Heart left ventricle (tissue), 16 donors: Measurements from ENCODE around the gene MAP6. TPM values are rescaled to one million over a fixed set of nuclear protein-coding genes. Genes with fewer than 3 reads are reported as not detected.
A peak's percentile ranks its signal among the peaks of the same experiment; 100 is the strongest.

Experiments used
- ATAC-seq, 4 donors: fragments of 200-7000 bp; cut with Tn5 transposase; one replicate each; pipeline ENCODE4 v1.9.1; 2020 to 2022; ENCODE audit warnings: moderate library complexity in 4 of 4, mild to moderate bottlenecking in 3 of 4, moderate number of reproducible peaks in 1 of 4
- DNase-seq, 5 donors: peaks; one replicate each; pipeline ENCODE4 v3.0.0-alpha.2; 2020
- H3K27ac ChIP-seq, 12 donors: fragments of 200-600 bp; sonication (generic) in 4 of 12; one replicate each; pipeline versions ENCODE4 v1.5.0 to v1.8.0; 2016 to 2022; ENCODE audit warnings: mild to moderate bottlenecking in 2 of 12
- H3K27me3 ChIP-seq, 9 donors: fragments of 200-600 bp; sonication (generic) in 2 of 9; one replicate each; pipeline versions ENCODE4 v1.5.1 to v1.8.0; 2016 to 2022; ENCODE audit warnings: mild to moderate bottlenecking in 3 of 9
- H3K36me3 ChIP-seq, 9 donors: fragments of 200-600 bp; sonication (generic) in 2 of 9; one replicate each; pipeline versions ENCODE4 v1.5.0 to v1.8.0; 2018 to 2022; ENCODE audit warnings: mild to moderate bottlenecking in 2 of 9
- H3K4me1 ChIP-seq, 12 donors: fragments of 200-600 bp; sonication (generic) in 4 of 12; one replicate each; pipeline versions ENCODE4 v1.5.0 to v1.8.0; 2016 to 2022; ENCODE audit warnings: mild to moderate bottlenecking in 3 of 12
- H3K4me3 ChIP-seq, 12 donors: fragments of 200-600 bp; sonication (generic) in 4 of 12; one replicate each; pipeline versions ENCODE4 v1.5.0 to v1.8.0; 2017 to 2022; ENCODE audit warnings: mild to moderate bottlenecking in 9 of 12, moderate library complexity in 4 of 12
- H3K9me3 ChIP-seq, 12 donors: fragments of 200-600 bp; sonication (generic) in 4 of 12; one replicate each; pipeline versions ENCODE4 v1.5.0 to v1.8.0; 2016 to 2022; ENCODE audit warnings: mild to moderate bottlenecking in 1 of 12
- POLR2A ChIP-seq, 2 donors: fragments of 450-650 bp; IDR thresholded peaks; one replicate each; pipeline ENCODE4 v1.6.1; 2017; ENCODE audit warnings: antibody characterized with exemption in 2 of 2, mild to moderate bottlenecking in 2 of 2, moderate library complexity in 2 of 2
- WGBS, 4 donors: extraction: QIAGEN DNeasy Blood & Tissue Kit in 2 of 4; methylation state at CpG; one replicate each; pipeline versions ENCODE4 v1.1.5 to v1.1.7; 2013 to 2018; 5-methylcytosine and 5-hydroxymethylcytosine counted together
- intact Hi-C, 10 donors: fragments of 100-400 bp; cut with DNase I; formaldehyde crosslinking; loops; one replicate each; pipeline versions ENCODE4 v1.11.1 to v1.14.2; 2022
- polyA plus RNA-seq, 2 donors: library from polyadenylated mRNA; stranded (reverse); fragments of 200-250 nt; gene quantifications; one replicate each; pipeline ENCODE4 v1.2.3, GENCODE V29; 2013
- total RNA-seq, 9 donors: library from RNA; depleted of rRNA in 2 of 9; stranded (reverse); fragments of >200 nt in 2 of 9; fragmentation: NEBNext Ultra II Directional in 3 of 9; extraction: Animal tissue kit (Norgen Biotek cat#: 25700) in 3 of 9; gene quantifications; one replicate each; pipeline versions ENCODE4 v1.1.0 to v1.2.4, GENCODE V29; 2016 to 2023
- TF ChIP-seq, protein P1 (sequence below), 12 donors: fragments of 200-600 bp; sonication (generic) in 4 of 12; IDR thresholded peaks; one replicate each; pipeline versions ENCODE4 v1.5.0 to v1.8.0; 2018 to 2022; ENCODE audit warnings: antibody characterized with exemption in 12 of 12, mild to moderate bottlenecking in 5 of 12
- donor health status: ischemic (EF 13 %, LVEDD 7.1; RV severe dilation, severe dysfunction).
- donor health status: healthy with polysubstance abuse.
- donor health status: DM: no; HTN: yes; CAD: no.
- donor health status: DM: no; HTN: no; CAD: no.
- donor health status: ischemic (EF 25% LVEDD 6.9; RV normal size, moderate dysfunction).
- donor health status: ischemic (EF 25% LVEDD 5.7; RV mildly dilated, moderate dysfunction).
- donor health status: healthy.
- donor health status: DM: yes; HTN: yes; CAD: no.
- donor health status: ischemic (EF 35%, LVEDD 5.7; RV mildly dilated, moderate dysfunction).
- donor health status: nonischemic (EF 11% LVEDD 7.7; RV severe dilation, severe dysfunction).
- donor health status: DM: yes; HTN: yes; CAD: no.
- donor health status: PGD.
- donor health status: ischemic (EF 29% LVEDD 5.4; RV normal size, mild dysfunction).
- donor health status: nonischemic (EF 23%, LVEDD 6.1; RV moderate dilation, normal function).

Gene MAP6
- total and polyA plus RNA-seq, 11 donors = 0.98 to 10.0 (median 4.8) TPM

DNA sequence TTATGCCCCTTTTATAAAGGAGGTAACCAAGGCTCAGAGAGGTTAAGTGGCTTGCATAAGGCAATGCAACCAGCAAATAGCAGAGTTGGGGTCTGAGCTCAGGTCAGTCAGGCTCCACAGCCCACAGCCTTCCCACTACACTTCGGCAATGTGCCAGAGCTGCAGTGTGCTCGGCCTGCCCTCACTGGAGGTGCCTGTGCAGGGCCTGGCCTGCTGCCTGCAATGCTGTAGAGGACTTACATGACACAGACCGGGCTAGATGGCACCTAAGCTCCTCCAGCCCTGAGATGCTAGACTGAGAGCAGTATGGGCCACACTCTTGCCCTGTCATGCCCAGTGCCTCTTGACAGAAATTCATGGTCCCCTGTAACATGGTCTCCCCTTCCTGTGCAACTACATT is 57.0 kb downstream of the MAP6 start:
- Histone ChIP-seq H3K4me3 (no peak overlapping the region), H3K9me3 (no peaks in the 10 kb centered on the region), H3K27ac (no peak overlapping the region), H3K27me3 (no peaks in the 10 kb centered on the region), H3K36me3 (no peaks in the 10 kb centered on the region), H3K4me1 (peaks cover 0 to 8% (median 0%) of the 10 kb centered on the region in 12 donors)
- DNase-seq (peak in 1 of 5 donors; percentile 51), ATAC-seq (peak in 2 of 4 donors; percentile 43)
- intact Hi-C loops = no loop called here
- TF ChIP-seq POLR2A (IDR thresholded peaks at IDR 0.05) = no peak
- TF ChIP-seq, protein P1, sequence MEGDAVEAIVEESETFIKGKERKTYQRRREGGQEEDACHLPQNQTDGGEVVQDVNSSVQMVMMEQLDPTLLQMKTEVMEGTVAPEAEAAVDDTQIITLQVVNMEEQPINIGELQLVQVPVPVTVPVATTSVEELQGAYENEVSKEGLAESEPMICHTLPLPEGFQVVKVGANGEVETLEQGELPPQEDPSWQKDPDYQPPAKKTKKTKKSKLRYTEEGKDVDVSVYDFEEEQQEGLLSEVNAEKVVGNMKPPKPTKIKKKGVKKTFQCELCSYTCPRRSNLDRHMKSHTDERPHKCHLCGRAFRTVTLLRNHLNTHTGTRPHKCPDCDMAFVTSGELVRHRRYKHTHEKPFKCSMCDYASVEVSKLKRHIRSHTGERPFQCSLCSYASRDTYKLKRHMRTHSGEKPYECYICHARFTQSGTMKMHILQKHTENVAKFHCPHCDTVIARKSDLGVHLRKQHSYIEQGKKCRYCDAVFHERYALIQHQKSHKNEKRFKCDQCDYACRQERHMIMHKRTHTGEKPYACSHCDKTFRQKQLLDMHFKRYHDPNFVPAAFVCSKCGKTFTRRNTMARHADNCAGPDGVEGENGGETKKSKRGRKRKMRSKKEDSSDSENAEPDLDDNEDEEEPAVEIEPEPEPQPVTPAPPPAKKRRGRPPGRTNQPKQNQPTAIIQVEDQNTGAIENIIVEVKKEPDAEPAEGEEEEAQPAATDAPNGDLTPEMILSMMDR (IDR thresholded peaks at IDR 0.05) = no peak
- WGBS, 4 donors = 60 to 67% (median 63%) methylated on average over 3 of the region's 3 CpGs

GRCh38 chr11:75606099-75606498 is 62.7 kb downstream of the MAP6 start:
- no peak overlapping the region for H3K27ac ChIP-seq
- no peak for DNase-seq
- no peaks in the 10 kb centered on the region for H3K4me1 ChIP-seq
- TF ChIP-seq POLR2A (IDR thresholded peaks at IDR 0.05) = no peak
- TF ChIP-seq, protein P1 (IDR thresholded peaks at IDR 0.05) = no peak
- no peaks in the 10 kb centered on the region for H3K36me3 ChIP-seq
- intact Hi-C loops = no loop called here
- no peak for ATAC-seq
- H3K4me3 ChIP-seq = no peak overlapping the region
- no peaks in the 10 kb centered on the region for H3K9me3 ChIP-seq
- H3K27me3 ChIP-seq = no peaks in the 10 kb centered on the region
- WGBS, 4 donors = 85 to 98% (median 89%) methylated on average over 8 of the region's 8 CpGs

DNA sequence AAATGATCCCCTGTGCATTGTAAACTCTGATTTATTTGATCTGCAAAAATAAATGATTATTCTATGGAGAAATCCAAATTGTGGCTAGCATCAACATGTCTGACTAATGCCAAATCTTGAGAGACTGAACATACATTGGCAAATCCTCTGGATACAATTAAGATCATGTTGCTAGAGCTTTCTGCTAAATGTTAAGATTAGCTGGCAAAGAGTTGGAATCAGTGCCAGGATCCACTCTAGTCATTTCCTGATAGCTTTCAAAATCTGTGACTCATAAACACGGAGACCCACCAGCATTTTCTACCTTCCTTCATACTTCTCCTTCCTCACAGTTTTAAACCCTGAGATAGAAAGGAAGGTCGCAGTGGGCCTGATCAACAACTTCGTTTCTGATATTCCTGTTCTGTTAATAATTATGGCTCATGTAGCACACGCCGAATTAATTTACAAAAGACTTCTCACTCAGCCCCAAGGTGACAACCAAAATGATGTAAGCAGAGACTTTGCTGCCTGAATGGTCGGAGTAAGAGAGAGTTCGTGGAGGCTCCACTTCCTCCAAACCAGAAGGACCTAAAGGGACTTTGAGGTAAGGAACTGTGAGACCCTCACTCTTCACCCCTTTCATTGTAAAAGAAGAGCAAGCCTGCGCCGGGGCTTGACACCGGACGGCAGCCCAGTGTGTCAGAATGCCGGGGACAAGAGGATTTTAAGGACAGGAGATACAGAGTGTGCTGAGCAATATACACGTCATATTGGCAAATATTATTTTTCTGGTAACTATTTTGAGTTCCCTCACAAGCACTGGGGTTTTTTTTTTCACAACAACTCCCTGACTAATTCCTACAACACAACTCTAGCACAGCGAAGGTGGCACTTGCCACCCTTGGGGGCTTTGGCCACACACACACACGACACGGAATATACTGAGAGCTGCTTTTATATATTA is 64.8 kb downstream of the MAP6 start:
- Histone ChIP-seq H3K27me3 (no peaks in the 10 kb centered on the region), H3K9me3 (no peaks in the 10 kb centered on the region), H3K36me3 (no peaks in the 10 kb centered on the region), H3K4me3 (no peak overlapping the region), H3K4me1 (no peaks in the 10 kb centered on the region), H3K27ac (no peak overlapping the region)
- intact Hi-C loops = no loop called here
- 88 to 92% (median 91%) methylated on average over 16 of the region's 16 CpGs for WGBS, 4 donors
- no peak for ATAC-seq
- TF ChIP-seq, protein P1 (IDR thresholded peaks at IDR 0.05) = no peak
- TF ChIP-seq POLR2A (IDR thresholded peaks at IDR 0.05) = no peak
- no peak for DNase-seq

GRCh38 chr11:75602951-75603350 is 65.9 kb downstream of the MAP6 start:
- ATAC-seq = no peak
- no peak for TF ChIP-seq POLR2A (IDR thresholded peaks at IDR 0.05)
- TF ChIP-seq, protein P1 (IDR thresholded peaks at IDR 0.05) = no peak
- 80 to 91% (median 85%) methylated on average over 8 of the region's 8 CpGs for WGBS, 4 donors
- H3K9me3 ChIP-seq = no peaks in the 10 kb centered on the region
- H3K27me3 ChIP-seq = no peaks in the 10 kb centered on the region
- H3K4me3 ChIP-seq = no peak overlapping the region
- no peaks in the 10 kb centered on the region for H3K36me3 ChIP-seq
- H3K4me1 ChIP-seq = no peaks in the 10 kb centered on the region
- DNase-seq = no peak
- intact Hi-C loops = no loop called here
- no peak overlapping the region for H3K27ac ChIP-seq
